Islet precursor cell (in vitro differentiated cells): ENCODE results near the gene RNF44.

Experiments
- DNase-seq: peaks from one replicate; pipeline ENCODE4 v3.0.0-alpha.2; 2018

RNF44 gene

GRCh38 chr5:176534640-176535039 is 2.6 kb downstream of the RNF44 start:
- DNase-seq = no peak

DNA sequence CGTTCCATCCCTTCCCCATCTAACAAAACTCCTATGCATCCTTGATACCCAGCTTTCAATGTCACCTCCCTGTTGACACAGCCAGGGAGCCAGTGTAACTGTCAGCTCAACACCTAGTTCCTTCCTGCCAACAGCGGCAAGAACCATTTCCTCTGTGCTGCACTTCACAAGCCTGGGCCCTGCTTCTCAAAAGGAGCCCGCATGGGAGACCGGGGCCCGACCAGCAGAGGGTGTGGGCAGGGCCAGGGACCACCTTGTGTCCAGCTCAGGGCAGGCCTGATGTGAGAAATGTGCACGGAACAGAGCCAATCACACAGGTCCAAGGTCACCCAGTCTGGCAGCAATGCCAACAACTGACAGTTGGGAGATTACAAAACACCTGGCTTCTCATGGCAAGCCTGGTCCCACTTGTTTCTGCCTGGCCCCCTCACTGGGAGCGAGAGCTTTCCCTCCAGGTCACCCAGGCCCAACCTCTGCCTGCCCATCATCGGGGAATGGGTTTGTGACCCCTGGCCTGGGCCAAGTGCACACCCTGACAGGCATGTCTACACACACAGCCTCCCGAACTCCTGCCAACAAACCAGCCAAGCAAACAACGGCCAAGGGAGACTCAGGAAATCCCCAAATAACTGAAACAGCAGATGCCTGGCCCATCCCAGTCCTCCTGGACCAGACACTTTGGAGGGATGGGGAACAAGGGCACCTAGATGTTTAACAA is 3.1 kb downstream of the RNF44 start:
- peak; percentile 53 for DNase-seq

GRCh38 chr5:176533390-176533789 is 3.8 kb downstream of the RNF44 start:
- no peak for DNase-seq

- DNase-seq = no peak
Measured at GRCh38 chr5:176532795-176533194, 4.4 kb downstream of the RNF44 start.

DNA sequence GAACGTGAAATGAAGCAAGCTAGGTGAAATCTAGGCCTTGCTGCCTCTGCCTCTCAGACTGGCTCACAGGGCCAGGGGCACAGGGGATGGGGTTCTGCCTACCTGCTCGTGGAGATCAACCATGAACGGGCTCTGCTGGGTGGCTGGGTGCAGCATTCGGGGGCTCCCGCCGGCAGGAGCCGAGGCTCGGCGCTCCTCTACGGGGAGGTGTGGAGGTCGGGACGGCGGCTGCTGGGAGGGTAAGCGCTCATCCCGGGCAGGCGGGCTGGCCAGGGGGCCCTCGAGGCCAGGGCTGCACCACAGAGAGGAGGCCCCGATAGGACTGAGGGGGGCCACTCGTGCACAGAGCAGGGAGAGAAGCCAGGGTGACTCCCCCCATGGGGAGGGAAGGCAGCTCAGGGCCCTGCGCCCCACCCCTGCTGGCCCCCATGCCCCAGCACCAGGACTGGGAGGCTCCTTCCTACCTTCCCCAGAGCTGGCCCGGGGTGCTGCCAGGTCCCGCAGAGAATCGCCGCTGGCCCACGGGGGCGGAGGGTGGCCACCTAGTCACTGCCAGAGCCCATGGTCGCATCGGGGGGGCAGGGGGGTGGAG is 5.2 kb downstream of the RNF44 start:
- no peak for DNase-seq

- DNase-seq = no peak
Measured at GRCh38 chr5:176530983-176531901, 6.0 kb downstream of the RNF44 start.

DNA sequence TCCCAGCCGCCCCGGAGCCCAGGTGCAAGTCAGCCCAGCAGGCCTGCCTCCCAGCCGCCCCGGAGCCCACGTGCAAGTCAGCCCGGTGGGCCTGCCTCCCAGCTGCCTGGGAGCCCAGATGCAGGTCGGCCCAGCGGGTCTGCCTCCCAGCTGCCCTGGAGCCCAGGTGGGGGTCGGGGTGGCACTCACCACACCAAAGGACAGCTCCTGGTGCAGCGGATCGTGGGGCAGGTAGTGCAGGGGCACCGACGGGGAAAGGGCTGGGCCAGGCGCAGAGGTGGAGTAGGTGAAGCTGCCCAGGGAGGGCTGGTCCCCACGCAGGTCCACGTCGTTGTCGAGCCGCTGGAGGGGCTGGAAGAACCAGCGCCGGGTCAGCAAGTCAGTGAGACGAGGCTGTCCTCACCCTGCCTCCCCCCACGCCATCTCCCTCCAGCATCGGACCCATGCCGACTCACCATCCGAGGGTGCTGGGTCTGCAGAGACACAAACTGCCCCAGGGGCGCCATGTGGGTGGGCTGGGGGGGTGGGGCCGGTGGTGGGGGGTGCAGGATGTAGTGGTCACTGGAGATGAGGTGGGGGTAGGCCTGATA is 6.7 kb downstream of the RNF44 start:
- no peak for DNase-seq

- DNase-seq = no peak
Measured at GRCh38 chr5:176529741-176530141, 7.5 kb downstream of the RNF44 start.

- DNase-seq = no peak
Measured at GRCh38 chr5:176529116-176529740, 8.0 kb downstream of the RNF44 start.

DNA sequence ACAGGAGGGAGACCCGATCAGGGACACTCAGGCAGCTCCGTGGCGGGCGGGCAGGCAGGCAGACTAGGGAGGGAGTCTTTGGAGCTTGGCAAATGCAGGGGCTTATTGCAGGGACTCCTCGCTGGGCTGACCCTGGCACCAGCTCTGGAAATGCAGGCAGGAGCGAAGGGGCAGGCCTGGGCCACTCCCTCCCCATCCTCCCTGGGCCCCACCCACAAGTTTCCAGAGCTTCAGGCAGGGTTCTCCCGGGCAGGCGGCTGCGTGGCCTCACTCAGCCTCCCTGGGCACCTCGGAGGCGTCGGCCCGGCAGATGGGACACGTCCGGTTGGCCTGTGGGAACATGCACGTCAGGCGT is 8.5 kb downstream of the RNF44 start:
- no peak for DNase-seq

GRCh38 chr5:176528301-176528700 is 8.9 kb downstream of the RNF44 start:
- no peak for DNase-seq

GRCh38 chr5:176527246-176528222 is 9.7 kb downstream of the RNF44 start:
- peak; percentile 48 for DNase-seq

- no peak for DNase-seq
Measured at GRCh38 chr5:176526462-176526861, 10.7 kb downstream of the RNF44 start.

- DNase-seq = no peak
Measured at GRCh38 chr5:176525677-176526076, 11.5 kb downstream of the RNF44 start.

- DNase-seq = no peak
Measured at GRCh38 chr5:176524987-176525386, 12.2 kb downstream of the RNF44 start.

- no peak for DNase-seq
Measured at GRCh38 chr5:176524138-176524537, 13.1 kb downstream of the RNF44 start.

DNA sequence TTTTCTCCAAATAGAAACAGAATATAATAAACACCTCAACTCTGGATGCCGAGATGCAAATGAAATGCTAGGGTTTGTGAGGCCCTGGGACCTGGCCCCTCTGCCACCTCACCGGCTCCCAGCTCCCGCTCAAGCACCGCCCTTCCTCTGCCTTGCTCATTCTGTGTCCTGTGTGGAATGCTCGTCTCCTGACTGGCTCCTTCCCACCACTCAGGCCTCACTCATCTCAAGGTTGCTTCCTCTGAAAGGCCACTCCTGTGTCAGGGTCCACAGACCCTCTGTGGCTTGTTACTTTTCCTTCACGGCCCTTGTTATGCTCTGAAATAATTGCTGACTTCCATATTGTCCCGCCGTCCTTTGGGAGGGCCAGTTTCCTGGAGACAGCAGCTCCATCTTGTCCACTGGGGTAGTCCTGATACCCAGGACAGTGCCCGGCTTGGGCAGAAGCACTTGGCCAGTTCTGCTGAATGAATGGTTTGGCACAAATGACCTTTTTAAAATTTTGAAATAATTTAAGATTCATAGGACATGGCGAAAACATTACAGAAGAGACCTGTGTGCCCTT is 15.4 kb downstream of the RNF44 start:
- DNase-seq = no peak

- no peak for DNase-seq
Measured at GRCh38 chr5:176521286-176521685, 15.9 kb downstream of the RNF44 start.

- no peak for DNase-seq
Measured at GRCh38 chr5:176519810-176520720, 17.1 kb downstream of the RNF44 start.

DNA sequence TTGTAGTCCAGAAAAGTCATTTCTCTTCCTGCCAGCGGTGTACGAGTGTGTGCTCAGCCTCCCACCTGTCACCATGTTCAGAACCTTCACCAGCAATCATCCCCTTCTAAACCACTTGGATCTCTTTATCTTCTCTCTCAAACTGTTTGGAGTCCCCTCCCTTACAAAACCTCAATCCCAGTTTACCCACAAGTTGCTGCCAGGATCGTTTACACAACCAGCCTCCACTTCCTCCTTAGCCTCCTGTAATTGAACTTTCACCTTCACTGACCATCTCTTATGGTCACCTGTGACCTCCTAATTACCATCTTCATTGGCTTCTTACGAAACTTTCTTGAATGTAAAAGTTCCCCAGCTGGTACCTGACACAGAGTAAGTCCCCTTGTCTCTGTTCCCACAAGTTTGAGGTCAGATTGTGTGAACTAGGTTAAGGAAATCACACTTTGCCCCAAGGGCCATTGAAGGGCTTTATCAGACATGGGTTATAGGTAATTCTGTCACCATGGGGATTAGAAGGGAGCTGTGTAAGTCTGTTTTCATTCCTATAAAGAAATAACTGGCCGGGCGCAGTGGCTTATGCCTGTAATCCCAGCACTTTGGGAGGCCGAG is 20.0 kb downstream of the RNF44 start:
- DNase-seq = no peak
